ENCODE data around the gene GPR179. TPM values are rescaled to one million over a fixed set of nuclear protein-coding genes. Genes with fewer than 3 reads are reported as not detected.

GPR179 gene
- total RNA-seq, 2 donors from 2014 or later, result not detected

DNA sequence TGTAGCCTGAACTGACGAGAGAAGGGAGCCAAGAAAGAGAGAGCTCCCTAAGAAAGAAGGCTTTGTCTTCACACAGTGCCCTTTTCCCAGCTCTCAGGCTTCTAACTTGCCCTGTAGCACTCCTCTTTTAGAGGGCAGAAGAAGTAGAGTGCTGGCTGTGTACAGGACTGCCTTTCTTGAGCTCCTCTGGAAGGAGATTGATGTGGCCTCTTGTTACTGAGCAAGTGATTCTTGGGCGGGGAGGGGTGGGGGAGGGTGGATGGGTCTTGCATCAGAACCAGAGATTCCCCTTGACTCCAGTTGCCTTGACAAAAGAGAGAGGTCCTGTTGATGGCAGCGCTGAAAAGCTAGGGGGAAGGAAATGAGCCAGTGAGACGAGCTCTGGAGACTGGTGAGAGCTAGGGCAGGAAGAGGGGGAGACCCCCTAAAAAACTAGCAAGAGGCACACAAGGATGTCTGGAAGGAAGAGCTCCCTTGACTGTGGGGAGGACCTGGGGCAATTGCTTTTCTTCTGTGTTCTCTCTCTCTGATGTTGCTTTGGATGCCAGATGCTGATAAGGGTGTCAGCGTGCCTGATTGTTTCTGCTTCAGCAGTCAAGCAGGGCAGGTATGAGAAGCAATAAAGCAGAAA, 18.4 kb downstream of the GPR179 start:
- Histone ChIP-seq H3K36me3 (ENCODE audit: control insufficient read depth, insufficient read depth, low read length) (peaks cover 15% of the 10 kb centered on the region), H3K9me3 (ENCODE audit: control insufficient read depth, low read length) (no peaks in the 10 kb centered on the region), H3K4me3 (ENCODE audit: low read length) (no peak overlapping the region), H3K9ac (ENCODE audit: extremely low read depth, low read length, poor library complexity, severe bottlenecking) (no peak overlapping the region), H3K4me1 (ENCODE audit: control insufficient read depth, insufficient read depth, low read length) (peaks cover 11% of the 10 kb centered on the region), H3K27ac (ENCODE audit: low read depth, low read length) (peak overlapping the region; percentile 90), H3K27me3 (ENCODE audit: control insufficient read depth, insufficient read depth, low read length, poor library complexity, severe bottlenecking) (no peaks in the 10 kb centered on the region)
- peak; percentile 59 for DNase-seq
- no peaks in the 10 kb centered on the region for H3K9me3 Mint-ChIP-seq
- WGBS, 2 experiments (ENCODE audit: insufficient coverage in 1 of 2, insufficient read length in 1 of 2), result 69 to 70% methylated on average over 2 to 5 of the region's 5 CpGs
- H3K4me1 Mint-ChIP-seq, result peaks cover 19% of the 10 kb centered on the region
- peaks cover 30% of the 10 kb centered on the region for H3K36me3 Mint-ChIP-seq (ENCODE audit: low read depth)
- peaks cover 4% of the 10 kb centered on the region for H3K27me3 Mint-ChIP-seq (ENCODE audit: insufficient read depth)
- TF ChIP-seq, protein P1, sequence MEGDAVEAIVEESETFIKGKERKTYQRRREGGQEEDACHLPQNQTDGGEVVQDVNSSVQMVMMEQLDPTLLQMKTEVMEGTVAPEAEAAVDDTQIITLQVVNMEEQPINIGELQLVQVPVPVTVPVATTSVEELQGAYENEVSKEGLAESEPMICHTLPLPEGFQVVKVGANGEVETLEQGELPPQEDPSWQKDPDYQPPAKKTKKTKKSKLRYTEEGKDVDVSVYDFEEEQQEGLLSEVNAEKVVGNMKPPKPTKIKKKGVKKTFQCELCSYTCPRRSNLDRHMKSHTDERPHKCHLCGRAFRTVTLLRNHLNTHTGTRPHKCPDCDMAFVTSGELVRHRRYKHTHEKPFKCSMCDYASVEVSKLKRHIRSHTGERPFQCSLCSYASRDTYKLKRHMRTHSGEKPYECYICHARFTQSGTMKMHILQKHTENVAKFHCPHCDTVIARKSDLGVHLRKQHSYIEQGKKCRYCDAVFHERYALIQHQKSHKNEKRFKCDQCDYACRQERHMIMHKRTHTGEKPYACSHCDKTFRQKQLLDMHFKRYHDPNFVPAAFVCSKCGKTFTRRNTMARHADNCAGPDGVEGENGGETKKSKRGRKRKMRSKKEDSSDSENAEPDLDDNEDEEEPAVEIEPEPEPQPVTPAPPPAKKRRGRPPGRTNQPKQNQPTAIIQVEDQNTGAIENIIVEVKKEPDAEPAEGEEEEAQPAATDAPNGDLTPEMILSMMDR (conservative IDR thresholded peaks at IDR 0.05), result no peak
- H3K4me3 Mint-ChIP-seq, result no peak overlapping the region
- peak overlapping the region; percentile 63 for H3K27ac Mint-ChIP-seq

DNA sequence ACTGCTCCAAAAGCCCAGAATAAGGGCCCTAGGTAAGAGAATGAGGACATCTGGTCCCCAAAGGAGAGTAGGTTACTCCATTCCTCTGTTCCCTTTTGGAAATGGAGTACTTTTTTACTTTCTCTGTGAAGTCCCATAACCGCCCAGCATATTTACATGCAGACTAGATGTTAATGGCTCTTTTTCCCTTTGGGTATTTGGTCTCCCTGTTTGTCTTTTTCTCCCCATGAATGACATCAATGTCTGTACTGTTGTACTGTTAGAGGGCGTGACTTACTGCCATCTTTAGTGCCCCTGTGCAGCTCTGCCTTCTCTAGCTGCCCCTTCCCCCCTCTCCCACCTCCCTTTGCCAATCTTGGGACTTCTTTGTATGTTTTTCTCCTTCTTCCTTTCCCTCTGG, 19.0 kb downstream of the GPR179 start:
- H3K4me3 ChIP-seq (ENCODE audit: low read length), result no peak overlapping the region
- H3K9ac ChIP-seq (ENCODE audit: extremely low read depth, low read length, poor library complexity, severe bottlenecking), result no peak overlapping the region
- H3K9me3 ChIP-seq (ENCODE audit: control insufficient read depth, low read length), result no peaks in the 10 kb centered on the region
- peak overlapping the region; percentile 90 for H3K27ac ChIP-seq (ENCODE audit: low read depth, low read length)
- Mint-ChIP-seq H3K9me3 (no peaks in the 10 kb centered on the region), H3K4me3 (no peak overlapping the region), H3K4me1 (peaks cover 19% of the 10 kb centered on the region), H3K36me3 (ENCODE audit: low read depth) (peaks cover 34% of the 10 kb centered on the region), H3K27ac (peak overlapping the region; percentile 62), H3K27me3 (ENCODE audit: insufficient read depth) (peaks cover 4% of the 10 kb centered on the region)
- H3K4me1 ChIP-seq (ENCODE audit: control insufficient read depth, insufficient read depth, low read length), result peaks cover 11% of the 10 kb centered on the region
- WGBS, 2 experiments (ENCODE audit: insufficient coverage in 1 of 2, insufficient read length in 1 of 2), result 83 to 100% methylated on average over 1 to 2 of the region's 2 CpGs
- H3K36me3 ChIP-seq (ENCODE audit: control insufficient read depth, insufficient read depth, low read length), result peaks cover 15% of the 10 kb centered on the region
- H3K27me3 ChIP-seq (ENCODE audit: control insufficient read depth, insufficient read depth, low read length, poor library complexity, severe bottlenecking), result no peaks in the 10 kb centered on the region
- no peak for DNase-seq
- TF ChIP-seq, protein P1 (conservative IDR thresholded peaks at IDR 0.05), result no peak

DNA sequence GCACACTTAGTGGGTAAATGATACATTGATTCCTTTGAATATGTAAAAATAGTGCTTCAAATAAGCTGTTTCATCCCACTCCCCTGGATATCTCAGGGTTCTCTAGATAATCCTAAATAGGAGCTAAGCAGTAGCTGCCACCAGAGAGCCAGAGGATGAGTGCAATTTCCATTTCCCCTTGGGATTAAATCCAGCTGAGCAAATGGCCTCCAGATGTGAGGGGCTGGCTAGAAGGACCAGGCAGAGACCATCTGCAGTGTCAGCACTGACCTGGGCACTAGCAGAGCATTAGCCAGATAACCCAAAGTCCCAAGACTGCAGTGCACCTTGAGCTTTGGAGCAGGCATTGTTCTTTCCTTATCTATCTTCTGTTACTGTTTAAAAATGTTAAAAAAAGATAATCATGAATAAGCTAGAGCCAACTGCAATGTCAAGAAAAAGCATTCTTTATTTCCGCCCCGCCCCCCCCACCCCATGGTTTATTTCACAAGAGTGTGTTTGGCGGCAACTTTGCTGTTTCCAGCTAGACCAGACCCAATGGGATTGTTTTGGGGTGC, 19.5 kb downstream of the GPR179 start:
- no peak overlapping the region for H3K9ac ChIP-seq (ENCODE audit: extremely low read depth, low read length, poor library complexity, severe bottlenecking)
- H3K27me3 ChIP-seq (ENCODE audit: control insufficient read depth, insufficient read depth, low read length, poor library complexity, severe bottlenecking), result no peaks in the 10 kb centered on the region
- peaks cover 11% of the 10 kb centered on the region for H3K4me1 ChIP-seq (ENCODE audit: control insufficient read depth, insufficient read depth, low read length)
- Mint-ChIP-seq H3K9me3 (no peaks in the 10 kb centered on the region), H3K36me3 (ENCODE audit: low read depth) (peaks cover 37% of the 10 kb centered on the region), H3K27me3 (ENCODE audit: insufficient read depth) (peaks cover 4% of the 10 kb centered on the region), H3K4me3 (no peak overlapping the region), H3K4me1 (peaks cover 19% of the 10 kb centered on the region), H3K27ac (no peak overlapping the region)
- H3K4me3 ChIP-seq (ENCODE audit: low read length), result no peak overlapping the region
- peak; percentile 47 for DNase-seq
- 86 to 96% methylated on average over 1 to 3 of the region's 3 CpGs for WGBS, 2 experiments (ENCODE audit: insufficient coverage in 1 of 2, insufficient read length in 1 of 2)
- TF ChIP-seq, protein P1 (conservative IDR thresholded peaks at IDR 0.05), result no peak
- H3K36me3 ChIP-seq (ENCODE audit: control insufficient read depth, insufficient read depth, low read length), result peaks cover 19% of the 10 kb centered on the region
- H3K9me3 ChIP-seq (ENCODE audit: control insufficient read depth, low read length), result no peaks in the 10 kb centered on the region
- peak overlapping the region; percentile 90 for H3K27ac ChIP-seq (ENCODE audit: low read depth, low read length)

Data from endodermal cell (in vitro differentiated cells).